SK-N-SH (cell line): ENCODE results near the gene ZYG11A. TPM values are rescaled to one million over a fixed set of nuclear protein-coding genes. Genes with fewer than 3 reads are reported as not detected.

Experiments
- CTCF ChIA-PET: fragments of 300-600, 350-600 bp; formaldehyde crosslinking; extraction: SDS; loops from one replicate; lab custom pipeline; 2021; lab: Yijun Ruan, JAX
- POLR2A ChIA-PET: fragments of 350-600 bp; sonication (Branson Sonifier 250); formaldehyde crosslinking; extraction: SDS; loops from one replicate; lab custom pipeline; 2020; ENCODE audit warnings: antibody characterized with exemption, inconsistent platforms; lab: Yijun Ruan, JAX
- DNase-seq: peaks from one replicate; pipeline ENCODE4 v3.0.0; 2012
- H2AFZ ChIP-seq: fragments of 200-600 bp; sonication (generic); 2 replicates; pipeline ENCODE4 v1.8.1; 2016; ENCODE audit warnings: antibody characterized with exemption, mild to moderate bottlenecking, low read depth
- H3F3A ChIP-seq: fragments of 200-600 bp; sonication (generic); replicated peaks from 2 replicates; pipeline ENCODE3; 2016; ENCODE audit warnings: antibody characterized with exemption, mild to moderate bottlenecking; ENCODE audit not compliant: insufficient read depth
- H3K27ac ChIP-seq, 2 experiments: fragments of 200-500 bp in 1 of 2; fragments of 200-600 bp in 1 of 2; sonication (Bioruptor generic) in 1 of 2; sonication (generic), shearing (Covaris generic) in 1 of 2; 2 replicates each; pipeline versions ENCODE4 v1.5.1 to v1.6.1; 2014 to 2016; ENCODE audit warnings: low read depth in 2 of 2, inconsistent platforms in 1 of 2, low read length in 1 of 2, mild to moderate bottlenecking in 1 of 2, mixed read lengths in 1 of 2
- H3K27me3 ChIP-seq: fragments of 200-600 bp; sonication (generic), shearing (Covaris generic); 2 replicates; pipeline ENCODE4 v1.6.1; 2016; ENCODE audit warnings: mixed run types; ENCODE audit not compliant: insufficient read depth
- H3K36me3 ChIP-seq, 2 experiments: fragments of 200-500 bp in 1 of 2; fragments of 200-600 bp in 1 of 2; sonication (Bioruptor generic) in 1 of 2; sonication (generic) in 1 of 2; replicated peaks in 1 of 2; 2 replicates each; pipeline versions ENCODE3 to v1.5.1; 2014 to 2016; ENCODE audit warnings: low read length in 1 of 2, mild to moderate bottlenecking in 1 of 2; ENCODE audit not compliant: insufficient read depth in 2 of 2, control insufficient read depth in 1 of 2
- H3K4me1 ChIP-seq, 2 experiments: fragments of 200-500 bp in 1 of 2; fragments of 200-600 bp in 1 of 2; sonication (Bioruptor generic) in 1 of 2; sonication (generic), shearing (Covaris generic) in 1 of 2; 2 replicates each; pipeline versions ENCODE4 v1.5.1 to v1.6.1; 2014 to 2016; ENCODE audit warnings: low read depth in 1 of 2, low read length in 1 of 2, mixed run types in 1 of 2; ENCODE audit not compliant: insufficient read depth in 2 of 2, control insufficient read depth in 1 of 2
- H3K4me2 ChIP-seq: fragments of 200-600 bp; sonication (generic), shearing (Covaris generic); 2 replicates; pipeline ENCODE4 v1.6.1; 2017; ENCODE audit warnings: mixed run types
- H3K4me3 ChIP-seq, 2 experiments: fragments of 200-500 bp in 1 of 2; fragments of 200-600 bp in 1 of 2; sonication (Bioruptor generic) in 1 of 2; sonication (generic), shearing (Covaris generic) in 1 of 2; 2 replicates each; pipeline versions ENCODE4 v1.5.1 to v1.8.1; 2014 to 2016; ENCODE audit warnings: low read depth in 2 of 2, inconsistent platforms in 1 of 2, low read length in 1 of 2, mild to moderate bottlenecking in 1 of 2, mixed read lengths in 1 of 2, moderate library complexity in 1 of 2
- H3K79me2 ChIP-seq: fragments of 200-600 bp; sonication (generic); 2 replicates; pipeline ENCODE4 v1.8.1; 2017; ENCODE audit warnings: mild to moderate bottlenecking; ENCODE audit not compliant: insufficient read depth
- H3K9ac ChIP-seq: fragments of 200-600 bp; sonication (generic); 2 replicates; pipeline ENCODE4 v1.6.1; 2017; ENCODE audit warnings: mixed run types
- H3K9me2 ChIP-seq: fragments of 200-600 bp; sonication (generic); 2 replicates; pipeline ENCODE4 v1.6.1; 2017; ENCODE audit warnings: mixed run types
- H3K9me3 ChIP-seq: fragments of 200-600 bp; sonication (generic); 2 replicates; pipeline ENCODE4 v1.6.1; 2017; ENCODE audit warnings: mixed run types, mild to moderate bottlenecking, moderate library complexity
- H4K20me1 ChIP-seq: fragments of 200-600 bp; sonication (generic); 2 replicates; pipeline ENCODE4 v1.6.1; 2017; ENCODE audit warnings: mild to moderate bottlenecking, mixed run types; ENCODE audit not compliant: insufficient read depth
- CTCF ChIP-seq: fragments of 200-600 bp; sonication (generic); IDR thresholded peaks from 2 replicates; pipeline ENCODE4 v1.6.1; 2017; ENCODE audit warnings: antibody characterized with exemption, mild to moderate bottlenecking, moderate library complexity
- ELF1 ChIP-seq: IDR thresholded peaks from 2 replicates; pipeline ENCODE4 v1.4.0; 2012
- EP300 ChIP-seq, 2 experiments: IDR thresholded peaks; 2 replicates each; pipeline versions ENCODE4 v1.4.0 to v1.6.1; 2012; ENCODE audit warnings: borderline replicate concordance in 1 of 2, low read depth in 1 of 2, low read length in 1 of 2
- GABPA ChIP-seq: IDR thresholded peaks from 2 replicates; pipeline ENCODE4 v1.4.0; 2012; ENCODE audit warnings: low read depth, mild to moderate bottlenecking
- GATA2 ChIP-seq: sonication (generic); formaldehyde crosslinking; IDR thresholded peaks from 2 replicates; pipeline ENCODE4 v1.5.0; 2020; ENCODE audit warnings: mild to moderate bottlenecking, missing genetic modification reagents
- JUND ChIP-seq: IDR thresholded peaks from 2 replicates; pipeline ENCODE4 v1.4.0; 2012
- MEF2A ChIP-seq: IDR thresholded peaks from 2 replicates; pipeline ENCODE4 v1.4.0; 2012; ENCODE audit warnings: low read depth, borderline replicate concordance
- NRF1 ChIP-seq: IDR thresholded peaks from 2 replicates; pipeline ENCODE4 v1.6.1; 2012; ENCODE audit warnings: low read depth, mild to moderate bottlenecking, low read length
- PBX3 ChIP-seq: IDR thresholded peaks from 2 replicates; pipeline ENCODE4; 2012
- POLR2AphosphoS5 ChIP-seq: IDR thresholded peaks from 2 replicates; pipeline ENCODE4 v1.6.1; 2012; ENCODE audit warnings: low read depth, low read length
- RCOR1 ChIP-seq: fragments of 150-350 bp; IDR thresholded peaks from 2 replicates; pipeline ENCODE4 v1.6.1; 2017; ENCODE audit warnings: antibody characterized with exemption, low read length
- RFX5 ChIP-seq: IDR thresholded peaks from 2 replicates; pipeline ENCODE4 v1.6.1; 2012; ENCODE audit warnings: mild to moderate bottlenecking, improper control_type of control experiment, low read length
- RXRA ChIP-seq: IDR thresholded peaks from 2 replicates; pipeline ENCODE4 v1.4.0; 2012; ENCODE audit warnings: low read depth, mild to moderate bottlenecking, borderline replicate concordance
- SMC3 ChIP-seq: IDR thresholded peaks from 2 replicates; pipeline ENCODE4 v1.6.1; 2012; ENCODE audit warnings: low read depth, low read length, improper control_type of control experiment
- TAF1 ChIP-seq: IDR thresholded peaks from 2 replicates; pipeline ENCODE4 v1.6.1; 2012; ENCODE audit warnings: low read depth, mild to moderate bottlenecking, low read length, moderate library complexity, borderline replicate concordance
- TCF12 ChIP-seq: IDR thresholded peaks from 2 replicates; pipeline ENCODE4 v1.4.0; 2012
- TEAD4 ChIP-seq: IDR thresholded peaks from 2 replicates; pipeline ENCODE4 v1.4.0; 2012; ENCODE audit warnings: mild to moderate bottlenecking, borderline replicate concordance; ENCODE audit not compliant: insufficient read depth
- WGBS: methylation state at CpG from one replicate; pipeline ENCODE4 v1.1.6; 2017; ENCODE audit warnings: low lambda C conversion rate; 5-methylcytosine and 5-hydroxymethylcytosine counted together
- polyA plus RNA-seq, 3 experiments: library from polyadenylated mRNA; depleted of rRNA; stranded (reverse); fragments of >200 nt; gene quantifications; 2 replicates each; pipeline ENCODE4 v1.2.3, GENCODE V29; 2012
- TF ChIP-seq, protein P1 (sequence below): IDR thresholded peaks from 2 replicates; pipeline ENCODE4 v1.4.0; 2012; ENCODE audit warnings: low read depth
- TF ChIP-seq, protein P2 (sequence below): IDR thresholded peaks from 2 replicates; pipeline ENCODE4 v1.4.0; 2012; ENCODE audit warnings: low read depth, borderline replicate concordance
- TF ChIP-seq, protein P3 (sequence below): IDR thresholded peaks from 2 replicates; pipeline ENCODE4 v1.4.0; 2012; ENCODE audit warnings: low read depth, borderline replicate concordance

Gene ZYG11A
- polyA plus RNA-seq, 1 of the 3 experiments (the other 2 are of a cell fraction): 0.41 TPM

- peak; percentile 61 for TF ChIP-seq CTCF
- no peak for TF ChIP-seq TCF12
- TF ChIP-seq TEAD4: no peak
- TF ChIP-seq, protein P1, sequence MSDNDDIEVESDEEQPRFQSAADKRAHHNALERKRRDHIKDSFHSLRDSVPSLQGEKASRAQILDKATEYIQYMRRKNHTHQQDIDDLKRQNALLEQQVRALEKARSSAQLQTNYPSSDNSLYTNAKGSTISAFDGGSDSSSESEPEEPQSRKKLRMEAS: no peak
- no peak for TF ChIP-seq NRF1
- TF ChIP-seq MEF2A: no peak
- TF ChIP-seq JUND: no peak
- no peak for TF ChIP-seq PBX3
- no peak for TF ChIP-seq GATA2
- TF ChIP-seq, protein P2, sequence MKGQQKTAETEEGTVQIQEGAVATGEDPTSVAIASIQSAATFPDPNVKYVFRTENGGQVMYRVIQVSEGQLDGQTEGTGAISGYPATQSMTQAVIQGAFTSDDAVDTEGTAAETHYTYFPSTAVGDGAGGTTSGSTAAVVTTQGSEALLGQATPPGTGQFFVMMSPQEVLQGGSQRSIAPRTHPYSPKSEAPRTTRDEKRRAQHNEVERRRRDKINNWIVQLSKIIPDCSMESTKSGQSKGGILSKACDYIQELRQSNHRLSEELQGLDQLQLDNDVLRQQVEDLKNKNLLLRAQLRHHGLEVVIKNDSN: no peak
- TF ChIP-seq EP300 (IDR thresholded peaks at IDR 0.05; ENCODE audit: borderline replicate concordance in 1 of 2, low read depth in 1 of 2, low read length in 1 of 2): no peak
- TF ChIP-seq, protein P3, sequence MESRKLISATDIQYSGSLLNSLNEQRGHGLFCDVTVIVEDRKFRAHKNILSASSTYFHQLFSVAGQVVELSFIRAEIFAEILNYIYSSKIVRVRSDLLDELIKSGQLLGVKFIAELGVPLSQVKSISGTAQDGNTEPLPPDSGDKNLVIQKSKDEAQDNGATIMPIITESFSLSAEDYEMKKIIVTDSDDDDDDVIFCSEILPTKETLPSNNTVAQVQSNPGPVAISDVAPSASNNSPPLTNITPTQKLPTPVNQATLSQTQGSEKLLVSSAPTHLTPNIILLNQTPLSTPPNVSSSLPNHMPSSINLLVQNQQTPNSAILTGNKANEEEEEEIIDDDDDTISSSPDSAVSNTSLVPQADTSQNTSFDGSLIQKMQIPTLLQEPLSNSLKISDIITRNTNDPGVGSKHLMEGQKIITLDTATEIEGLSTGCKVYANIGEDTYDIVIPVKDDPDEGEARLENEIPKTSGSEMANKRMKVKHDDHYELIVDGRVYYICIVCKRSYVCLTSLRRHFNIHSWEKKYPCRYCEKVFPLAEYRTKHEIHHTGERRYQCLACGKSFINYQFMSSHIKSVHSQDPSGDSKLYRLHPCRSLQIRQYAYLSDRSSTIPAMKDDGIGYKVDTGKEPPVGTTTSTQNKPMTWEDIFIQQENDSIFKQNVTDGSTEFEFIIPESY: no peak
- peak; percentile 81 for TF ChIP-seq SMC3
Measured at GRCh38 chr1:52904927-52905698, 62.6 kb downstream of the ZYG11A start (continued).

DNA sequence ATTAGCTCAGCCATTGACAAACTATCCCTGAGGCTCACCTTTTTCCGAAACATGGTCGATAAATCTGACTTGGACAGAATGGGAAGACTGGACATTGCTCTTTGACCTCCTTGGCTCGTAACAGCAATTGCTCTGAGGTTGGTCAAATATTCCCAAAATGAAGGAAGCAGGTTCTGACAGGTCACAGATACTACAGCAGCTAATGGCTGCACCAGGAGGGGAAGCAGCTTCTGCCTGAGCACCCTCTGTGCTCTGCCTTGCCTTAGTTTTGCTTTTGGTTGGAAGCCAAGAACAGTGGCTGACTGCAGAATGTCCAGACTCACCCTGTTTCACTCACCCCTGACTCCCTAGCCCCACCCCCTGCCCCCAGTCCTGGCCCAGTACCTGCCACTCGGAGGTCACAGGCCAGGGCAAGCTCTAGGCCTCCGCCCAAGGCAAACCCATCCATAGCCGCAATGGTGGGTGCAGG is 63.6 kb downstream of the ZYG11A start:
- no peaks in the 10 kb centered on the region for H3F3A ChIP-seq
- H3K79me2 ChIP-seq: no peaks in the 10 kb centered on the region
- no peaks in the 10 kb centered on the region for H4K20me1 ChIP-seq
- no peak for TF ChIP-seq GATA2
- no peak for TF ChIP-seq RCOR1
- no peak for TF ChIP-seq RFX5
- no peak for TF ChIP-seq GABPA
- TF ChIP-seq NRF1: no peak
- no peak for TF ChIP-seq PBX3
- no peak for TF ChIP-seq MEF2A
- TF ChIP-seq RXRA: no peak
- TF ChIP-seq ELF1: no peak
- no peak for TF ChIP-seq TEAD4
- TF ChIP-seq, protein P1: no peak
- TF ChIP-seq TAF1: no peak
- TF ChIP-seq POLR2AphosphoS5: no peak
- no peaks in the 10 kb centered on the region for H3K9me3 ChIP-seq
- ChIA-PET POLR2A (no interaction called here), CTCF (interaction anchor here (0.9 to 3.1 kb wide), 8 partner anchors 12 to 283 kb away, joined by 3 to 65 read pairs (median 10); no protein-coding TSS in a partner anchor)
- no peak overlapping the region for H3K4me3 ChIP-seq
- H3K4me1 ChIP-seq: no peaks in the 10 kb centered on the region; a peak in 1 of 4 replicates
- H3K4me2 ChIP-seq: no peak overlapping the region
- WGBS: 93% methylated on average over 6 of the region's 6 CpGs
- H2AFZ ChIP-seq: no peak overlapping the region
- H3K27ac ChIP-seq: no peak overlapping the region
- DNase-seq: no peak
- no peak overlapping the region for H3K9ac ChIP-seq
- no peaks in the 10 kb centered on the region for H3K27me3 ChIP-seq
- no peaks in the 10 kb centered on the region for H3K9me2 ChIP-seq
- H3K36me3 ChIP-seq: no peaks in the 10 kb centered on the region
